Measurements from ENCODE around the gene CDY1B.
"Not testable (repeated sequence)": the region's sequence is repeated elsewhere in the genome, so short reads cannot be mapped to it uniquely, and the experiment has no call there.

CDY1B gene, protein sequence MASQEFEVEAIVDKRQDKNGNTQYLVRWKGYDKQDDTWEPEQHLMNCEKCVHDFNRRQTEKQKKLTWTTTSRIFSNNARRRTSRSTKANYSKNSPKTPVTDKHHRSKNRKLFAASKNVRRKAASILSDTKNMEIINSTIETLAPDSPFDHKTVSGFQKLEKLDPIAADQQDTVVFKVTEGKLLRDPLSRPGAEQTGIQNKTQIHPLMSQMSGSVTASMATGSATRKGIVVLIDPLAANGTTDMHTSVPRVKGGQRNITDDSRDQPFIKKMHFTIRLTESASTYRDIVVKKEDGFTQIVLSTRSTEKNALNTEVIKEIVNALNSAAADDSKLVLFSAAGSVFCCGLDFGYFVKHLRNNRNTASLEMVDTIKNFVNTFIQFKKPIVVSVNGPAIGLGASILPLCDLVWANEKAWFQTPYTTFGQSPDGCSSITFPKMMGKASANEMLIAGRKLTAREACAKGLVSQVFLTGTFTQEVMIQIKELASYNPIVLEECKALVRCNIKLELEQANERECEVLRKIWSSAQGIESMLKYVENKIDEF

DNA sequence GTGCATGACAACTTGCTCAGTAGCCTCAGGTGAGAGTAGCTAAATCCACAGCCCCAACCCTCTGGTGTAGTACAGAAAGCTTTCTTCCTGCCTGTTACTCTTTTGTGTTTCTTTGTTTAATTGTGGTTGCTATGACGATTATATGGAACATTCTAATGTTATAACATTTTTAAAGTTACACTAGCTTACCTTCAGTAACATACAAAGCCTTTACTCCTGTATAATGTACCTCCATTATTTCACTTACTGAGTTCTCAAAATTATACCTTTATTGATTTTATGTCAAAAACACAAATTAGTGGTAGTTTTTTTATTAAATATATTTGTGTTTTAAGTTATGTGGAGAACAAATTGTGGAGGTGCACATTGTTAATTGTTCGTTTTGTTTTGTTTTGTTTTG lies at the start of gene CDY1B:
Gene CDY1B, minus strand, starts transcription at position 101 of the 400 bp plus-strand sequence. CDS start 331 bp downstream, outside the sequence.
- not testable (repeated sequence) for DNase-seq (ENCODE audit: low read depth in 3 of 3, low spot score in 1 of 3)

DNA sequence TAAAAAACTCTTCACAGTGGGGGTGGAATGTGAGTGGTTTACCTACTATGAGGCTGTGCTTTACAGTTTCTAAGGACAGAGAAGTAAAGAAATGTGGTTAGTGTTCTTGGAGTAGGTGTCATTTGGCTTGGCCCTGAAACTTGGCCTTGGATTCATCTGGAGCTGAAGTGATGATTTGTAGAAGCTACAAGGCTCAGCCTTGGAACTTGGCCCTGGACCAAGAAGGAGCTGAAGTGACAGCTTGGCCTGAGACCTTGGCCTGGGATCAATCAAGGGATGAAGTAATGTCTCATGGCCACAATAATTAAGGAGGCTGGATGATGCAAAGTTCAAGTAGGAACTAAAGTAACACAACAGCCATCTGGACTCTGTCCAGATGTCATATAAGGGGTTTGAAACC lies 1.7 kb upstream of the CDY1B start:
- not testable (repeated sequence) for DNase-seq (ENCODE audit: low read depth in 3 of 3, low spot score in 1 of 3)

DNA sequence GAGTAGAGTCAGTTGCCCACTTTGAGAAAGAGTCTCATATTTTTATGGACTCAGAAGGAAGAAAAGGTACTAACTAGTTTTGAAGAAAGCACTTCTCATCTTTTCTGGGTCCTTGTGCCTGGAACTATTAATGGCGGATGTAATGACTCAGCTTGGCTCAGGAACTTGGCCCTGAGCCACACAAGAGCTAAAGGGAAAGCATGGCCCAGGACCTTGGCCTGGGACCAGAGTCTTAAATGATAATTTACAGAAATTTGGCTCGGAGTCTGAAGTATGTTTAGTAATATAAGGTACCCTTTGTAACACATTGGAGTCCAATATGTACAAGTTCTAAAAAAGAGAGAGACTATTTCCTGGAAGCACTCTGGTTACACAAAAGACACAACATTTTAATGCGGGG lies 4.6 kb downstream of the CDY1B start:
- DNase-seq (ENCODE audit: low read depth in 3 of 3, low spot score in 1 of 3) = not testable (repeated sequence)

DNA sequence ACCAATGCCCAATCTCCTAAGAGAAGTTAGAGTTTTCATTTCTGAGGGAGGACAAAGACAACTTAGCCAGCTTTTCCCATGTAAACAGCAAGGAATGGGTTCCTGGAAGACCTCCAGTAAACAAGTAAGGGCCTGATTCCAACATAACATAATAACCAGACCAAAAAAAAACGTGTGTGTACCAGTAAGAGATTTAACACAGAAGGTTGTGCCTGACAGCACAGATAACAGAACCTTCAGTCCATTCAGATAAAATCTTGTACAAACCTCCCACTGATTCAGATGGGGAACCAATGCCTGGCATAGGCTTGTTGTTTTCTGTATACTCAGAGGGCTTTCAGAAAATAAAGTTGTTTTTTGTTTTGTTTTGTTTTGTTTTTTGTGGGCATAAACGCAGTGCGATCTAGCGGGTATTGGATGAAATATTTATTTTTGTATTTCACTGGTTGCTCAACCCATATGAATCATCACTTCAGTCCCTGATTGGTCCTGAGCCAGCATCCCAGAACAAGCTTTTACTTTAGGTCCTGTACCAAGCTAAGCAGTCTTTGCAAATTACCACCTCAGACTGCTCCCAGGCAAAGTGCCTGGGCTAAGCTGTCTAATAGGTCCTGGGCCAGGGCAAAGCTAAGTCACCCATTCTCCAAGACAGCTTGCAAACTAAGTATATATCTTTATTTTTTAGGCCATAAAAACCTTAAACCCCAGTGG lies 8.7 kb downstream of the CDY1B start:
- not testable (repeated sequence) for DNase-seq (ENCODE audit: low read depth in 3 of 3, low spot score in 1 of 3)

DNA sequence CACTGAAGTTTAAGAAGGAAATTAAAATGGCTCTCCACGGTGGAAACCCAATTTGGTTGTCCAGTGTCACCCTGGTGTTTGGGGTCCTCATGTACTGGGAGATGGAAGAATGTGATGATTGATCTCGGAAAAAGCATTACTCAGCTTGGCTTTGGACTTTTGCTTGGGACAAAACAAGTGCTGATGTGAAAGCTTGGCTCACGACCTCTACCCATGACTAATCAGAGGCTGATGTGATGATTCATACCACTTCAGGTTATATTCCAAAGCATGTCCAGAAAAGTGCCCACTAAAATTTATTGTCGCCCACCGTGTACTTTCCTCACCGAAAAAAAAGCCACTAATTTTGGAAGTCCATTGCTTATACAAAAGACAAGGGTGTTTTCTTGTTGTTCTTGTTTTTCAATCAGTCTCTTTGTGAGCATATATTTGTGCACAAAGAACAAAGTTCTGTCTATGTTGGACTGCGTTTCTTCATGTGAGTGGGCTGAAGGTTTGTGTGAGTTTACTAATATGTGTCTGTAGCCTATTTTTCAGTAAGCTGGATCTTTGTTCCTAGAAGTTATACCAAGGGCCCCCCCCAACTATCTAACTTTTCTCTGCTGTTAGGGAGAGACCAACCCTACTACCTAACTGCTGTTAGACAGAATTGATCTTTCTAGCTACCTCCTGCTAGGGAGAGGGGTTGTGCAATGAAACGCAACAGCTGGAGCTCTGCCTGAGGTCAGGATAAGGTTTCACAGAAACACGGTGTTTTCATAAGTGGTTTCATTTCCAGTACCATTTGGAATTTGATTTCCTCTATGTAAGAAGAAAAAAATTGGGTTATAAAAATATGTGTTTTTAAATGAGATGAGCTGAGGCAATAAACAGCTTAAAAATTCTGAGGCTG lies 21.4 kb downstream of the CDY1B start:
- DNase-seq (ENCODE audit: low read depth in 3 of 3, low spot score in 1 of 3) = not testable (repeated sequence)

All from stimulated activated CD4-positive, alpha-beta T cell treated with anti-CD3 and anti-CD28 coated beads, TNF-alpha, amount 100 ng/mL, for 1 hour (primary cell).